Hepatocyte (in vitro differentiated cells): ENCODE data around the gene RNF213. TPM values are rescaled to one million over a fixed set of nuclear protein-coding genes. Genes with fewer than 3 reads are reported as not detected.

Experiments used
- DNase-seq: peaks from one replicate; pipeline ENCODE4 v3.0.0-alpha.2; 2016; ENCODE audit warnings: low spot score
- H2AFZ ChIP-seq: fragments of 200-600 bp; sonication (generic); 2 replicates; pipeline ENCODE4 v1.6.0; 2016; ENCODE audit warnings: antibody characterized with exemption, mild to moderate bottlenecking
- H3K27ac ChIP-seq: fragments of 200-600 bp; sonication (generic); 2 replicates; pipeline ENCODE4 v1.5.1; 2016; ENCODE audit warnings: mild to moderate bottlenecking
- H3K27me3 ChIP-seq: fragments of 200-600 bp; sonication (generic); 2 replicates; pipeline ENCODE4 v1.6.1; 2016
- H3K36me3 ChIP-seq: fragments of 200-600 bp; sonication (generic); replicated peaks from 2 replicates; pipeline ENCODE4 v1.5.1; 2016; ENCODE audit warnings: low read depth; ENCODE audit not compliant: insufficient read depth
- H3K4me1 ChIP-seq: fragments of 200-600 bp; sonication (generic); 2 replicates; pipeline ENCODE4 v1.5.1; 2016; ENCODE audit warnings: mild to moderate bottlenecking, moderate library complexity; ENCODE audit not compliant: insufficient read depth
- H3K4me2 ChIP-seq: fragments of 200-600 bp; sonication (generic); 2 replicates; pipeline ENCODE4 v1.6.0; 2016
- H3K4me3 ChIP-seq: fragments of 200-600 bp; sonication (generic); 2 replicates; pipeline ENCODE4 v1.5.1; 2016; ENCODE audit warnings: mild to moderate bottlenecking
- H3K79me2 ChIP-seq: fragments of 200-600 bp; sonication (generic); 2 replicates; pipeline ENCODE4 v1.6.0; 2017; ENCODE audit warnings: mild to moderate bottlenecking
- H3K9me2 ChIP-seq: fragments of 200-600 bp; sonication (generic); replicated peaks from 2 replicates; pipeline ENCODE4 v1.6.0; 2017; ENCODE audit warnings: mild to moderate bottlenecking; ENCODE audit not compliant: insufficient read depth
- H3K9me3 ChIP-seq: fragments of 200-600 bp; sonication (generic); 2 replicates; pipeline ENCODE4 v1.5.1; 2016; ENCODE audit warnings: low read depth, mild to moderate bottlenecking
- H4K20me1 ChIP-seq: fragments of 200-600 bp; sonication (generic); 2 replicates; pipeline ENCODE4 v1.6.0; 2016; ENCODE audit warnings: mild to moderate bottlenecking; ENCODE audit not compliant: insufficient read depth, poor library complexity, severe bottlenecking
- EZH2 ChIP-seq: fragments of 200-600 bp; sonication (generic); IDR thresholded peaks from 2 replicates; pipeline ENCODE4 v1.6.1; 2016; ENCODE audit warnings: antibody characterized with exemption, mild to moderate bottlenecking, borderline replicate concordance
- EZH2phosphoT487 ChIP-seq: fragments of 200-600 bp; sonication (generic); IDR thresholded peaks from one replicate; pipeline ENCODE4 v1.6.1; 2018; ENCODE audit warnings: antibody characterized with exemption, mild to moderate bottlenecking, low read depth, moderate library complexity; ENCODE audit not compliant: unreplicated experiment, severe bottlenecking
- WGBS: methylation state at CpG from one replicate; pipeline ENCODE4 v1.1.6; 2016; ENCODE audit warnings: low lambda C conversion rate; ENCODE audit errors: missing lambda C conversion rate; 5-methylcytosine and 5-hydroxymethylcytosine counted together
- polyA plus RNA-seq: library from polyadenylated mRNA; unstranded; fragments of >200 nt; fragmentation: Nextera tagmentation; extraction: Ambion mirVana; gene quantifications from 2 replicates; pipeline ENCODE4 v1.2.1, GENCODE V29; 2016
- total RNA-seq: library from RNA; depleted of rRNA; stranded (reverse); fragments of >200 nt; gene quantifications from 2 replicates; pipeline ENCODE4 v1.2.3, GENCODE V29; 2014
- TF ChIP-seq, protein P1 (sequence below): fragments of 200-600 bp; sonication (generic); IDR thresholded peaks from 2 replicates; pipeline ENCODE4 v1.5.1; 2016; ENCODE audit warnings: antibody characterized with exemption, mild to moderate bottlenecking; ENCODE audit not compliant: poor library complexity

Gene RNF213
- total and polyA plus RNA-seq, 2 experiments from 2014 or later = 21.1 to 57.4 TPM

DNA sequence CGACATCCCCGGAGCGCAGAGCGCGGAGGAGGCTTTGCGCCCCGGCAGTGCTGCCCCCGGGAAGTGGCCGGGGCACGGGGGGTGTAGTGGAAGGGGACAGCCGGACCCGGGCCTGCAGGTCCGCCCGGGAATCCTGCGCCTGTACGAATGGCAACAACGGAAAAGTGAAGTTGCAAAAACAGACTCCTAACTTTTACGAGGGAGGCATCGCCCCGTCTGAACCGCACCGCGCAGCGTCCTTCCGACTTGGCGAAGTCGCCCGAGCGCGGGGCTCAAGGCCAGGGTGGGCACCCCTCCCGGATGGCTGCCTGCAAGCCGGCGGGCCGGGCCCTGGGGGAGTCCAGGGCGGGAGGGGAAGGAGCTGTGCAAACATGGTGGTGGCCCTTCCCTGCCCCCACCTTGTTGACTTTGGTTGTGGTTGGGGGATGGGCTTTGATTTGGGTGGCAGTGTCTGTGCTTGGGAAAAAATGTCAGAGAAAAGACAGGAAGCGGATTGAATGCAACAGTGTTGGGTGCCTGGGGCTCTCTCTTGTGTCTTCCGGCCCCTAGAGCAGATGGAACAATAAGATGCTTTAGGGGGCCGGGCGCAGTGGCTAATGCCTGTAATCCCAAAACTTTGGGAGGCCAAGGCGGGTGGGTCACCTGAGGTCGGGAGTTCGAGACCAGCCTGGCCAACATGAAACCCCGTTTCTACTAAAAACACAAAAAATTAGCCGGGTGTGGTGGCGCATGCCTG lies 675 bp downstream of the RNF213 start:
- Histone ChIP-seq H4K20me1 (peaks cover 2% of the 10 kb centered on the region), H3K9me2 (no peaks in the 10 kb centered on the region), H2AFZ (peak overlapping the region; percentile 36), H3K27ac (peak overlapping the region; percentile 100), H3K36me3 (no peaks in the 10 kb centered on the region), H3K79me2 (peaks cover 5% of the 10 kb centered on the region), H3K4me2 (peak overlapping the region; percentile 98), H3K27me3 (no peaks in the 10 kb centered on the region), H3K4me3 (peak overlapping the region; percentile 99), H3K9me3 (no peaks in the 10 kb centered on the region), H3K4me1 (peaks cover 27% of the 10 kb centered on the region)
- DNase-seq = peak; percentile 79
- TF ChIP-seq EZH2 (no peak), EZH2phosphoT487 (no peak)
- TF ChIP-seq, protein P1, sequence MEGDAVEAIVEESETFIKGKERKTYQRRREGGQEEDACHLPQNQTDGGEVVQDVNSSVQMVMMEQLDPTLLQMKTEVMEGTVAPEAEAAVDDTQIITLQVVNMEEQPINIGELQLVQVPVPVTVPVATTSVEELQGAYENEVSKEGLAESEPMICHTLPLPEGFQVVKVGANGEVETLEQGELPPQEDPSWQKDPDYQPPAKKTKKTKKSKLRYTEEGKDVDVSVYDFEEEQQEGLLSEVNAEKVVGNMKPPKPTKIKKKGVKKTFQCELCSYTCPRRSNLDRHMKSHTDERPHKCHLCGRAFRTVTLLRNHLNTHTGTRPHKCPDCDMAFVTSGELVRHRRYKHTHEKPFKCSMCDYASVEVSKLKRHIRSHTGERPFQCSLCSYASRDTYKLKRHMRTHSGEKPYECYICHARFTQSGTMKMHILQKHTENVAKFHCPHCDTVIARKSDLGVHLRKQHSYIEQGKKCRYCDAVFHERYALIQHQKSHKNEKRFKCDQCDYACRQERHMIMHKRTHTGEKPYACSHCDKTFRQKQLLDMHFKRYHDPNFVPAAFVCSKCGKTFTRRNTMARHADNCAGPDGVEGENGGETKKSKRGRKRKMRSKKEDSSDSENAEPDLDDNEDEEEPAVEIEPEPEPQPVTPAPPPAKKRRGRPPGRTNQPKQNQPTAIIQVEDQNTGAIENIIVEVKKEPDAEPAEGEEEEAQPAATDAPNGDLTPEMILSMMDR = no peak
- 5% methylated on average over 37 of the region's 45 CpGs for WGBS

DNA sequence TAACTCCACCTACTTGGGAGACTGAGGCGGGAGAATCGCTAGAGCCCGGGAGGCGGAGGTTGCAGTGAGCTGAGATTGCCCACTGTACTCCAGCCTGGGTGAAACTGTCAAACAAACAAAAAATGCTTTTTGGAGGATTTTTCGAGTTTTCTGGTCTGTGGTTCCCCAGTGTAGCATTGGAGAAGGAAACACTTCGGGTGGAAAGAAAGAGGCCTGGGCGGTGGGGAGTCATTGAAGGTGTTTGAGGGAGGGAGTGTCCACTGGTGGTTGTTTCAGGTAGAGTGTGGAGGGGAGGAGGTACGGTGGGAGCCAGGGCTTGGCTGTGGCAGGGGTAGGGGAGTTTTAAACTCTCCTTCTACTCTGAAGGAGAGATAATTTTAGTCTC lies 1.2 kb downstream of the RNF213 start:
- Histone ChIP-seq H3K79me2 (peaks cover 5% of the 10 kb centered on the region), H4K20me1 (peaks cover 2% of the 10 kb centered on the region), H3K9me3 (no peaks in the 10 kb centered on the region), H3K9me2 (no peaks in the 10 kb centered on the region), H3K4me3 (peak overlapping the region; percentile 99), H3K36me3 (no peaks in the 10 kb centered on the region), H3K27ac (peak overlapping the region; percentile 100), H3K4me1 (peaks cover 27% of the 10 kb centered on the region), H2AFZ (no peak overlapping the region), H3K4me2 (peak overlapping the region; percentile 98), H3K27me3 (no peaks in the 10 kb centered on the region)
- 28% methylated on average over 8 of the region's 8 CpGs for WGBS
- DNase-seq = no peak
- no peak for TF ChIP-seq EZH2phosphoT487

DNA sequence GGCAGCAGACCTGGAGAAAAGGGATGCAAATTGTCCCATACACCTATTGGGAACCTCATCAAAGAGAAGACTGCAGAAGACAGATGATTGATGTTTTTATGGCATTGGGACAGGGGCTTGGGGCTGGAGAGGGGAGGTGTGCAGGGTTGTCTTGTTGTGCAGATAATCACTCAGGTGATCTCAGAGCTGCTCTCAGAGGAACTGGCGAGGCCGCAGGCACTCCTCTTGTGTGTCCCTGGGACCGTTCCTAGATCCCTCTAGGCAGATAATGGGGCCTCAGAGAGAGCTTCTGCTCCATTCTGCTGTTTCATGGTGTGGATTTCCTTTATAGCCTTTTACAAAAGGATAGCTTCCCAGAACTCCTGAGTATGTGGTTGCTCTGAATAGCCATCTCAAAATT lies 1.6 kb downstream of the RNF213 start:
- Histone ChIP-seq H3K79me2 (peaks cover 5% of the 10 kb centered on the region), H3K4me2 (peak overlapping the region; percentile 98)

DNA sequence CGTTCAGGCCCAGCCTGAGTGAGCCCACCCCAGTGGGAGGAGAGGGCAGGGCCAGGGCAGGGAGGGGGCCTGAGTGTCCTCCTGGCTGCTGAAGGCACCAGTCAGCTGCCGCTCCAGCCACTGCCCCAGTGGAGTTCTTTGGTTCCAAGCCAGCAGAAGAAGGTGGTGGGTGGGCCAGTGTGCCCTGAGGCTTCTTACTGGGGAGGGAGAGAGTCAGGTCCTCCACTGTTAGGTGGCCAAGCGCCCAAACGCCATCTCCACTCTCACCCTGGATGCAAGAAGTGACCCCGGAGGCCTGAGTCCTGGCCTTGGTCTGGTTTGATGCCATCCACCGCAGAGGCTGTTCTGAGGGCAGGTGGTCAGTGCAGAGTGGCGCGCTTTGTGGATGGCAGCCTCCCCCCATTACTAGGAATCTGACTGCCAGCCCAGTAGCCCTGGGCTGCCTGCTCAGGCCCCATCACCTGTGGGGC lies 2.2 kb downstream of the RNF213 start:
- H3K9me3 ChIP-seq = no peaks in the 10 kb centered on the region
- no peak overlapping the region for H2AFZ ChIP-seq
- H3K4me1 ChIP-seq = peaks cover 27% of the 10 kb centered on the region
- H3K9me2 ChIP-seq = no peaks in the 10 kb centered on the region
- H3K27ac ChIP-seq = peak overlapping the region; percentile 100
- no peak for TF ChIP-seq EZH2
- TF ChIP-seq, protein P1 = no peak
- no peak for TF ChIP-seq EZH2phosphoT487
- WGBS = 83% methylated on average over 8 of the region's 8 CpGs
- H4K20me1 ChIP-seq = peaks cover 2% of the 10 kb centered on the region
- H3K4me2 ChIP-seq = peak overlapping the region; percentile 98
- DNase-seq = no peak
- H3K36me3 ChIP-seq = no peaks in the 10 kb centered on the region
- H3K4me3 ChIP-seq = no peak overlapping the region
- H3K27me3 ChIP-seq = no peaks in the 10 kb centered on the region
- H3K79me2 ChIP-seq = peaks cover 5% of the 10 kb centered on the region

More for the DNA sequence above, 1.6 kb downstream of the RNF213 start:
- H3K4me1 ChIP-seq = peaks cover 27% of the 10 kb centered on the region
- DNase-seq = no peak
- peaks cover 2% of the 10 kb centered on the region for H4K20me1 ChIP-seq
- no peak overlapping the region for H3K4me3 ChIP-seq
- TF ChIP-seq EZH2phosphoT487 (no peak), EZH2 (no peak)
- TF ChIP-seq, protein P1 = no peak
- H2AFZ ChIP-seq = no peak overlapping the region
- no peaks in the 10 kb centered on the region for H3K9me3 ChIP-seq
- no peaks in the 10 kb centered on the region for H3K9me2 ChIP-seq
- no peaks in the 10 kb centered on the region for H3K36me3 ChIP-seq
- WGBS = 48% methylated on average over 3 of the region's 3 CpGs
- H3K27ac ChIP-seq = peak overlapping the region; percentile 100
- H3K27me3 ChIP-seq = no peaks in the 10 kb centered on the region
